Fibroblast of pulmonary artery (primary cell): Measurements from ENCODE around the gene PTPRK.

Experiments used
- DNase-seq: peaks from one replicate; pipeline ENCODE4 v3.0.0-alpha.2; 2010; ENCODE audit warnings: low read depth
- H3K4me3 ChIP-seq: replicated peaks from 2 replicates; pipeline ENCODE4 v1.5.1; 2011; ENCODE audit warnings: low read depth, mild to moderate bottlenecking, control low read depth, low read length, moderate library complexity
- TF ChIP-seq, protein P1 (sequence below): IDR thresholded peaks from 2 replicates; pipeline ENCODE4 v1.5.1; 2011; ENCODE audit warnings: mild to moderate bottlenecking, control low read depth, low read length, inconsistent platforms; ENCODE audit errors: missing control alignments

PTPRK gene

GRCh38 chr6:127952831-127953230, 567.6 kb downstream of the PTPRK start:
- no peak overlapping the region for H3K4me3 ChIP-seq
- DNase-seq, result peak; percentile 16
- TF ChIP-seq, protein P1, sequence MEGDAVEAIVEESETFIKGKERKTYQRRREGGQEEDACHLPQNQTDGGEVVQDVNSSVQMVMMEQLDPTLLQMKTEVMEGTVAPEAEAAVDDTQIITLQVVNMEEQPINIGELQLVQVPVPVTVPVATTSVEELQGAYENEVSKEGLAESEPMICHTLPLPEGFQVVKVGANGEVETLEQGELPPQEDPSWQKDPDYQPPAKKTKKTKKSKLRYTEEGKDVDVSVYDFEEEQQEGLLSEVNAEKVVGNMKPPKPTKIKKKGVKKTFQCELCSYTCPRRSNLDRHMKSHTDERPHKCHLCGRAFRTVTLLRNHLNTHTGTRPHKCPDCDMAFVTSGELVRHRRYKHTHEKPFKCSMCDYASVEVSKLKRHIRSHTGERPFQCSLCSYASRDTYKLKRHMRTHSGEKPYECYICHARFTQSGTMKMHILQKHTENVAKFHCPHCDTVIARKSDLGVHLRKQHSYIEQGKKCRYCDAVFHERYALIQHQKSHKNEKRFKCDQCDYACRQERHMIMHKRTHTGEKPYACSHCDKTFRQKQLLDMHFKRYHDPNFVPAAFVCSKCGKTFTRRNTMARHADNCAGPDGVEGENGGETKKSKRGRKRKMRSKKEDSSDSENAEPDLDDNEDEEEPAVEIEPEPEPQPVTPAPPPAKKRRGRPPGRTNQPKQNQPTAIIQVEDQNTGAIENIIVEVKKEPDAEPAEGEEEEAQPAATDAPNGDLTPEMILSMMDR, result no peak

- TF ChIP-seq, protein P1, result no peak
- DNase-seq, result no peak
- no peak overlapping the region for H3K4me3 ChIP-seq
Observed at GRCh38 chr6:127952176-127952575, 568.2 kb downstream of the PTPRK start.

DNA sequence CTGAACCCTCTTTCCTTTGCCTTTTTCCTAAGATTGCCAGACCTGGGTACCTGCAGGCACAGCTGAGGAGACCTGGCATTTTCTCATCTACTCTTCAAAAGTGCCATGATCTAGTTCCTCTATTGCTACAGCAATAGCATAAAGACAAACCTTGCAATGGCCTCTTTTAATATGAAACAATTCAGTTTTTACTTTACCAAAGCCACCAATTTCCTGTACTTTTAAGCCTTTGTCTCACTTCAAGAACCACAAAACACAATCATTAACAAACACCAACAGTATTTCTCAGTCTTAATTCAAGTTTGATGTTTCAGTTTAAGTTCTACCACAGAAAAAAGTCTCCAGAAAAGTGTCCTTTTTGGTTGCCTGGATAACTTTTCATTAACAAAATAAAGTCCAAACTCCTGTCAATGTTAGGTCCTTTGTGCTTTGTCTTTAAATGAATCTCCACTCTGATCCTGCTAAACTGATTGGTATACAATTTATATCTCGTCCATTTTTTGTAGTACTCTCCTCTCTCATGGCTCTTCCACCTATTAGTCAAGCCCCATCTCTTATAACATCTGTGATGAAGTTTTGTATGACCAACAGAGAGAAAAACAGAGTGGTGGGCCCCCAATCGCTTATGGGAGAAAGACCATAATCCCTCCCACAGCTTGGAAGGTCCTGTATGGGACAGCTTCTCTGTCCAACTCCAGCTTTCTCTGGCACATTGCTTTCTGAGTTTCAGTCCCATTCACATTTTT, 569.1 kb downstream of the PTPRK start:
- no peak for DNase-seq
- TF ChIP-seq, protein P1, result no peak
- H3K4me3 ChIP-seq, result no peak overlapping the region

DNA sequence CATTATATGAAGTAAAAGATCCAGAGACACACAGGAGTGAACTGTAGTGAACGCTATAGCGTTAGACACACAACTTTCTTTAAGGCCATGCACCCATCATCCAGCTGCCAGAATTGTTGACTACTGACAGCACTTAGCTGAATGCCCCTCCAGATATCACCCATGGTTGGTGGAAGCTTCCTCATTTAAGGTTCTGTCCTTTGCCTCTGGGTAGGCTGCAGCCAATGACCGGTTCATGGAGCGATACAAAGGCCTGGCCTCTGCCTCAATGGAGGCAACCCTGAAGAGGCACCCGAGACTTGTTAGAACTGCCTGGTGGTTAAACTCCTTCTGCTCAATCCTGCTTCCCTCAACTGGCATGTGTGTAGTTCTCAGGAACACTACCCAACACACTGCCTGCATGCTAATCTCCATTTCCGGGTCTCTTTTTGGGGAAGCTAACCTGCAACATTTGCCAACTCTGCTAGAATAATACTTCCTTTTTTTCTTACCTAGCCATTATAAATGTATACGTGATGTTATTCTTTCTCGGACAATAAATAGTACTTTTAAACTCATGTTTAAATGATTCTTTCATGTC, 569.7 kb downstream of the PTPRK start:
- DNase-seq, result no peak
- no peak overlapping the region for H3K4me3 ChIP-seq
- TF ChIP-seq, protein P1, result no peak

- no peak overlapping the region for H3K4me3 ChIP-seq
- no peak for DNase-seq
- TF ChIP-seq, protein P1, result no peak
Observed at GRCh38 chr6:127949251-127949650, 571.1 kb downstream of the PTPRK start.

GRCh38 chr6:127946388-127946787, 574.0 kb downstream of the PTPRK start:
- no peak for DNase-seq
- H3K4me3 ChIP-seq, result no peak overlapping the region
- TF ChIP-seq, protein P1, result no peak

DNA sequence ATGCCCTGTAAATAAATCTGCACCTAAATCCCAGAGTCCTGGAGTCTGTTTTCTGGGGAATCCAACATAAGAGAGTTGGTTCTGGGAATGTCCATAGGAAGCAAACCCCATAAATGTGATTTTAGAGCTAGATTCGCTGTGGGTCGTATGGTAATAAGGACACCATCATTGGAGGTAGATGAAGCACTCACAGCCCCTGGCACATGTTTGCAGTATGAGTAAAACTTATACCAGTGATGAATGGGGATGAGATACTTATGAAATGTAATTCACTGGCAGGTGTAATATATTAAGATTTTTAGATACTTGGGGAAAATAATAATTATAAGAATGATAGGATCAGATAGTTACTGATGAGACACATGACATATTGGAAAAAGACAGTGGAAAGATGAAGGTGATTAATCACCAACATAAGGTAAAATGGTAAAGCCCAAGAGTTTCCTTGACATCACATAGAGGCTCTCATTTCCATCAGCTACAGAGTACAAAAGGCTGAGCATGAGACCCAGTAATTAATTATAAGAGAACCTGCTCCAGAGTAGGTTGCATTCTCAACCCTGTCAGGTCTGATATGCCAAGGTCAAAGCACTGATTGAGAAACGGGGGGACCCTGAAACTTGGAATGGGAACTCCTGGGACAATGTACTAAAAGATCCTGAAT, 574.8 kb downstream of the PTPRK start:
- TF ChIP-seq, protein P1, result no peak
- no peak for DNase-seq
- H3K4me3 ChIP-seq, result no peak overlapping the region
